Upper lobe of left lung (tissue), 6 donors: ENCODE results near the gene SLC6A1. TPM values are rescaled to one million over a fixed set of nuclear protein-coding genes. Genes with fewer than 3 reads are reported as not detected.

Source experiments
- ATAC-seq, 2 donors: fragments of 200-7000 bp; cut with Tn5 transposase; one replicate each; pipeline ENCODE4 v1.9.1; 2022; ENCODE audit warnings: mild to moderate bottlenecking in 2 of 2, moderate library complexity in 2 of 2; ENCODE audit not compliant: low FRiP score in 2 of 2
- DNase-seq, 2 donors: peaks; one replicate each; pipeline ENCODE4 v3.0.0-alpha.2; 2019 to 2020
- H3K27ac ChIP-seq, 4 donors: fragments of 200-600 bp; sonication (generic); one replicate each; pipeline ENCODE4 v1.5.1; 2016 to 2019
- H3K27me3 ChIP-seq, 4 donors: fragments of 200-600 bp; sonication (generic); one replicate each; pipeline ENCODE4 v1.5.1; 2017 to 2019
- H3K36me3 ChIP-seq, 4 donors: fragments of 200-600 bp; sonication (generic); one replicate each; pipeline ENCODE4 v1.5.1; 2016 to 2019
- H3K4me1 ChIP-seq, 4 donors: fragments of 200-600 bp; sonication (generic); one replicate each; pipeline ENCODE4 v1.5.1; 2018 to 2019
- H3K4me3 ChIP-seq, 4 donors: fragments of 200-600 bp; sonication (generic); one replicate each; pipeline ENCODE4 v1.5.1; 2017 to 2019; ENCODE audit warnings: mild to moderate bottlenecking in 2 of 4, moderate library complexity in 1 of 4
- H3K9me3 ChIP-seq, 4 donors: fragments of 200-600 bp; sonication (generic); one replicate each; pipeline ENCODE4 v1.5.1; 2018 to 2019
- CTCF ChIP-seq, 6 experiments: fragments of 450-650 bp in 4 of 6; fragments of 200-600 bp in 2 of 6; sonication (generic) in 2 of 6; IDR thresholded peaks; one replicate each; pipeline ENCODE4 v1.5.1; 2016 to 2019; ENCODE audit warnings: antibody characterized with exemption in 6 of 6
- EP300 ChIP-seq, 4 donors: sonication (generic); formaldehyde crosslinking; IDR thresholded peaks; one replicate each; pipeline ENCODE4 v1.5.1; 2017; ENCODE audit warnings: antibody characterized with exemption in 4 of 4, control low read depth in 2 of 4
- POLR2A ChIP-seq, 4 donors: fragments of 450-650 bp; IDR thresholded peaks; one replicate each; pipeline ENCODE4 v1.5.1; 2016 to 2017; ENCODE audit warnings: antibody characterized with exemption in 4 of 4, mild to moderate bottlenecking in 2 of 4
- POLR2AphosphoS5 ChIP-seq, 2 donors: sonication (generic); formaldehyde crosslinking; IDR thresholded peaks; one replicate each; pipeline ENCODE4 v1.5.1; 2017; ENCODE audit warnings: antibody characterized with exemption in 2 of 2
- WGBS, 2 donors: methylation state at CpG; one replicate each; pipeline ENCODE4 v1.1.5; 2017 to 2018; 5-methylcytosine and 5-hydroxymethylcytosine counted together
- total RNA-seq, 6 donors: library from RNA; depleted of rRNA in 4 of 6; stranded (reverse); fragments of >200 nt in 4 of 6; gene quantifications; one replicate each; pipeline versions ENCODE4 v1.1.0 to v1.2.1, GENCODE V29; 2016 to 2021
- donor health status: DM: no; HTN: no; CAD: no; lungs with moderate emphysema.
- donor health status: DM: no; HTN: yes; CAD: no; lungs with severe emphysema.

The SLC6A1 gene
- total RNA-seq, 6 donors from 2014 or later: 0.46 to 11.5 (median 0.88) TPM

- H3K27ac ChIP-seq: no peak overlapping the region
- H3K4me1 ChIP-seq: no peaks in the 10 kb centered on the region
- H3K4me3 ChIP-seq: no peak overlapping the region
- WGBS, 2 donors: 90 to 91% methylated on average over 4 of the region's 4 CpGs
- DNase-seq (no peak), ATAC-seq (no peak)
- no peaks in the 10 kb centered on the region for H3K27me3 ChIP-seq
- H3K36me3 ChIP-seq: no peaks in the 10 kb centered on the region
- no peaks in the 10 kb centered on the region for H3K9me3 ChIP-seq
- TF ChIP-seq POLR2A (IDR thresholded peaks at IDR 0.05) (no peak), CTCF (IDR thresholded peaks at IDR 0.05) (no peak), POLR2AphosphoS5 (IDR thresholded peaks at IDR 0.05) (no peak), EP300 (IDR thresholded peaks at IDR 0.05) (no peak)
Measured at GRCh38 chr3:11024181-11024580, 31.6 kb downstream of the SLC6A1 start.

- ATAC-seq (no peak), DNase-seq (no peak)
- no peaks in the 10 kb centered on the region for H3K4me1 ChIP-seq
- no peaks in the 10 kb centered on the region for H3K36me3 ChIP-seq
- H3K9me3 ChIP-seq: no peaks in the 10 kb centered on the region
- TF ChIP-seq EP300 (IDR thresholded peaks at IDR 0.05) (no peak), POLR2A (IDR thresholded peaks at IDR 0.05) (no peak), POLR2AphosphoS5 (IDR thresholded peaks at IDR 0.05) (no peak), CTCF (IDR thresholded peaks at IDR 0.05) (no peak)
- no peak overlapping the region for H3K27ac ChIP-seq
- WGBS, 2 donors: 78 to 79% methylated on average over 2 to 3 of the region's 3 CpGs
- no peak overlapping the region for H3K4me3 ChIP-seq
- no peaks in the 10 kb centered on the region for H3K27me3 ChIP-seq
Measured at GRCh38 chr3:11029948-11030347, 37.4 kb downstream of the SLC6A1 start.

GRCh38 chr3:11033871-11034270, 41.3 kb downstream of the SLC6A1 start:
- ATAC-seq: no peak
- no peak overlapping the region for H3K27ac ChIP-seq
- no peaks in the 10 kb centered on the region for H3K9me3 ChIP-seq
- no peaks in the 10 kb centered on the region for H3K36me3 ChIP-seq
- H3K4me1 ChIP-seq: no peaks in the 10 kb centered on the region
- 77 to 90% methylated on average over 2 to 3 of the region's 3 CpGs for WGBS, 2 donors
- TF ChIP-seq POLR2A (IDR thresholded peaks at IDR 0.05): no peak
- no peak for TF ChIP-seq CTCF (IDR thresholded peaks at IDR 0.05)
- TF ChIP-seq POLR2AphosphoS5 (IDR thresholded peaks at IDR 0.05): no peak
- no peak for TF ChIP-seq EP300 (IDR thresholded peaks at IDR 0.05)
- no peaks in the 10 kb centered on the region for H3K27me3 ChIP-seq
- no peak for DNase-seq
- no peak overlapping the region for H3K4me3 ChIP-seq

GRCh38 chr3:11034309-11034985, 41.9 kb downstream of the SLC6A1 start:
- Histone ChIP-seq H3K4me3 (no peak overlapping the region), H3K27ac (no peak overlapping the region), H3K36me3 (no peaks in the 10 kb centered on the region), H3K27me3 (no peaks in the 10 kb centered on the region), H3K4me1 (no peaks in the 10 kb centered on the region), H3K9me3 (no peaks in the 10 kb centered on the region)
- ATAC-seq: peak in 1 of 2 donors; percentile 9
- no peak for DNase-seq
- TF ChIP-seq CTCF (IDR thresholded peaks at IDR 0.05): no peak
- TF ChIP-seq POLR2AphosphoS5 (IDR thresholded peaks at IDR 0.05): no peak
- no peak for TF ChIP-seq EP300 (IDR thresholded peaks at IDR 0.05)
- TF ChIP-seq POLR2A (IDR thresholded peaks at IDR 0.05): no peak
- 68 to 83% methylated on average over 2 to 5 of the region's 5 CpGs for WGBS, 2 donors
